HG03460 (cell line): ENCODE measurements around the gene DNASE1.
"Not testable (repeated sequence)": the region's sequence is repeated elsewhere in the genome, so short reads cannot be mapped to it uniquely, and the experiment has no call there.

ENCODE experiments used
- ATAC-seq: cut with Tn5 transposase; IDR thresholded peaks from one replicate; pipeline ENCODE4 v1.9.1; 2021; ENCODE audit not compliant: unreplicated experiment

DNASE1 gene

GRCh38 chr16:3640632-3641501 is 13.6 kb upstream of the DNASE1 start:
- no peak for ATAC-seq

DNA sequence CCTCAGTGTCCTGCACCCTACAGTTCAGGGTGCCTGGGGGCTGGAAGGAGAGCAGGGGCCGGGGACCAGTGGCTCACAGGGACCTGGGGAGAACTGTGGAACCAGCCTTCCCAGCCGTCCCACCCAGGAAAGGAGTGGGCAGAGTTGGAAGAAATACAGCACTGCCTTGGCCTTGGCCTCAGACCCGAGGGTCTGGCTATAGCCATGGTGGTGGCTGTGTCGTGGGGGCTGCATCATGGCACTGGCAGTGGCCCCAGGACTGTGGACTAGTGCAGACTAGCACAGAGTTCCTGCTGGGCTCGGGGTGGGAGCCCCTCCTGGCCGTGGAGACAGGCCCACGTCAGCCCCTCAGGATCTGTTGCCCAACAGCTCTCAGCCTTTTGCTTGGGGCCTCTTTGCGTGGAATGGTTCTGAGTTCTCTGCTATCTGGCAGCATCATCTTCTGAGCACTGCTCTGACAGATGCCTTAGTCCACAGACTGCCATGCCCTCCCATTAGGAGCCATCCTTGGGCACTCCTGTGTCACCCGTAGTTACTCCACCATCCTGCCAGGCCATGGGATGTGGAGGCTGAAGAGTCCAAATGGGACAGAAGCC is 12.6 kb upstream of the DNASE1 start:
- no peak for ATAC-seq

DNA sequence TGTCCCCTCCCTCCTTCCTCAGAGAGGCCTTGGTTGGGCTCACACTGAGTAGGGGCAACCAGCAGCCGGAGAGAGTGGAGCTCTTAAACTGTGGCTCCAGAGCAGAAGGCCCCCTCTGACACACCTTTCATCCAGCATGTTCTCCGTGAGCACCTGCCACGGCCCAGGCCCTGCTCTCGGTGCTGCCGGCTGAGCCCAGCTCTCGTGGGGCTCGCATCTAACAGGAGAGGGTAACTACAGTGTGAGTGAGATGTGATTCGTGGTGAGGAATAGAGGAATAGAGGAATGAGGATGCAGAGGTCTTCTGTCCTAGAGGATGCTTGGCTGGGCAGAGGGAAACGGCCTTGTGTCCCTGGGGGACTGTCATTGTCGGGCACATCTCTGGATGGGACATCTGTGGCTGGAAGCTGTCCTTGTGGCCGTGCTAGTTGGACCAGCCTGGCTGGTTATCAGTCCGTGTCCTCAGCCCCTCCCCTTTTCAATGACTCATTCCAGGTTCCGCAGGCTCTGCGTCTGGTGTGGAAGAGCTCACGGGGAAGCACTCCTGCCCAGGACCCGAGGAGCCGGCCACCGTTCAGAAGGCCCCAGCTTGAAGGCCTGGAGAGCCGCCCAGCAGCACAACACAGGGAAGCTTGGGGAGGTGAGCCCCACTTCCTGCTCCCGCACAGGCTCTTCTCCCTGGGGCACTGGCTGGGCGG is 11.9 kb upstream of the DNASE1 start:
- ATAC-seq: no peak

GRCh38 chr16:3643095-3643730 is 11.3 kb upstream of the DNASE1 start:
- no peak for ATAC-seq

DNA sequence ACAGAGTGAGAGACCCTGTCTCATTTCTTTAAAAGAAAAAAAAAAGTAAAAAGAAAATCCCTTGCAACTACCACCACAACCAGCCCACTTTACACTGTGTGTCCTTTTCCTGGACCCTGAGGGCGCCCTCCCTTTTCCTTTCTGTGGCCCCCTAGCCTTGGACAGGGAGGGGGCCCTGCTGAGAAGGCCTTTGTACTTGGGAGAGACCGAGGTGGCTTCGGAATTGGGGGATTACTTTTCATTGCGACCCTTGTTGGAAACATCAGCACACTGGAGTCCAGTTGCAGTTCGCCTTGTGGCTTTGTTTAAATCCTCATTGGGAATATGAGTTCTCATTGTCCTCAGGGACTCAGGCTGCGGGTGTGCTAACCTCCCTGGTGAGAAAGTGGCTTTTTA is 9.4 kb upstream of the DNASE1 start:
- no peak for ATAC-seq

- no peak for ATAC-seq
These were observed 8.8 kb upstream of the DNASE1 start for GRCh38 chr16:3645504-3646347.

GRCh38 chr16:3646348-3646920 is 8.1 kb upstream of the DNASE1 start:
- ATAC-seq: no peak

GRCh38 chr16:3650631-3651265 is 3.7 kb upstream of the DNASE1 start:
- no peak for ATAC-seq

- no peak for ATAC-seq
These were observed 2.8 kb upstream of the DNASE1 start for GRCh38 chr16:3651461-3652372.

- ATAC-seq: no peak
These were observed 1.9 kb upstream of the DNASE1 start for GRCh38 chr16:3652373-3653195.

GRCh38 chr16:3655030-3655395 is 522 bp downstream of the DNASE1 start:
- no peak for ATAC-seq

DNA sequence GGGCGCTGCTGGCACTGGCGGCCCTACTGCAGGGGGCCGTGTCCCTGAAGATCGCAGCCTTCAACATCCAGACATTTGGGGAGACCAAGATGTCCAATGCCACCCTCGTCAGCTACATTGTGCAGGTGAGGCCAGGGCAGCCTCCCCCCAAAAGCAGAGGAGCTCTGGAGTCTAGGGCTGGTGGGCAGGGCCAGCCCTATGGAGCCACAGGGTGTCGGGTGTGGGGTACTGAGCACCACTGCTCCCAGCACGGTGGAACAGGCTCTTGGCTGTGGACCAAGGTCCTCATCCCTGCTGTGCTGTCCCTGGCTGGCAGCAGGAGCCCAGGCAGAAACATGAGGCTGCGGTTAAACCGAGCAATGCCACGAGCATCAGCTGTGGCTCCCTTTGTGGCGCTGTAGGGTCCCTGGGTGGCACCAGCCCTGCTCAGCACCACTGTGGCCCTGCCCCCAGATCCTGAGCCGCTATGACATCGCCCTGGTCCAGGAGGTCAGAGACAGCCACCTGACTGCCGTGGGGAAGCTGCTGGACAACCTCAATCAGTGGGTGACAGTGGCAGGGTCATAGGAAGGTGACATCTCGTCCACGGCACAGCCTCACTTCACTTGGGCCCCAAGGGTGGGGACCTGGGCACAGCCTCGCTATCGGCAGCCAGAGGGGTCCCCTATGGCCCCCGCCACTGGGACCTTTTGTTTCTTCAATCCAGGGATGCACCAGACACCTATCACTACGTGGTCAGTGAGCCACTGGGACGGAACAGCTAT is 1.1 kb downstream of the DNASE1 start:
- no peak for ATAC-seq

GRCh38 chr16:3656160-3656490 is 1.6 kb downstream of the DNASE1 start:
- ATAC-seq: not testable (repeated sequence)

GRCh38 chr16:3656491-3657468 is 2.3 kb downstream of the DNASE1 start:
- no peak for ATAC-seq

- ATAC-seq: no peak
These were observed 4.8 kb downstream of the DNASE1 start for GRCh38 chr16:3659251-3659650.

DNA sequence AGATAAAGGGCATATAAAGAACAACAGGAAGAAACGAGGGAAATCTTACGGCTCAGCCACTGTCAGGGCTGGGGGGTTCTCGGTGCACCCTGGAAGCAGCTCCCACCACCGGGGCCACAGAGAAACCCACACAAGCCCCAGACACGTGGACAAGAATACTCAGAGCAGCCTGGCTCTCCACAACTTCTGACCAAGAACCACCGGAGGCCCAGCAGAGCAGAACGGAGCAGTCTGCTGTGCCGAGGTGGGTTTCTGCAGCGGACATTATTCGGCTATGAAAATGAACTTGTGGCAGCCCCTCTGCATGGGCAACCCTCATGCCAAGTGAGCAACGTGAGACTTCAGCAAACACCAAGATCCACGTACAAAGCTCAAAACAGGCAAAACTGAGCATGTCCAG is 6.8 kb downstream of the DNASE1 start:
- no peak for ATAC-seq
